LHCN-M2 (cell line): ENCODE data around the gene UBD. TPM values are rescaled to one million over a fixed set of nuclear protein-coding genes. Genes with fewer than 3 reads are reported as not detected.

Experiments
- DNase-seq: peaks from one replicate; pipeline ENCODE4 v3.0.0-alpha.2; 2012; ENCODE audit warnings: low read depth
- total RNA-seq: library from RNA; depleted of rRNA; stranded (reverse); fragments of >200 nt; gene quantifications from 2 replicates; pipeline ENCODE4 v1.2.3, GENCODE V29; 2014

The UBD gene
- total RNA-seq, 1 experiment from 2014 or later, result not detected

DNA sequence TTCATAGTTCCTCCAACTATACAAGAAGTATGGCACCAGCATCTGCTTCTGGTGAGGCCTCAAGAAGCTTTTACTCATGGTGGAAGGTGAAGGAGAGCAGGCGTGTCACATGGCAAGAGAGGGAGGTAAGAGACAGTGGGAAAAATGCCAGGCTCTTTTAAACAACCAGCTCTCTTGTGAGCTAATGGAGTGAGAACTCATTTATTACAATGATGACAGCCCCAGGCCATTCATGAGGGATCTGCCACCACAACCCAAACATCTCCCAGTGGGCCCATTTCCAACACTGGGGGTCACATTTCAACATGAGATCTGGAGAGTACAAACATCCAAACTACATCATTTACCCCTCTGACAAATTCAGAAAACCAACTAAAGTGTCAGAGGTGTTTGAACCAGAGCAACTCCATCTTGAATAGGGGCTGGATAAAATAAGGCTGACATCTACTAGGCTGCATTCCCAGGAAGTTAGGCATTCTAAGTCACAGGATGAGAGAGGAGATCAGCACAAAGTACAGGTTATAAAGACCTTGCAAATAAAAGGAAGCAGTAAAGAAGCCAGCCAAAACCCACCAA lies 2.2 kb upstream of the UBD start:
- no peak for DNase-seq

DNA sequence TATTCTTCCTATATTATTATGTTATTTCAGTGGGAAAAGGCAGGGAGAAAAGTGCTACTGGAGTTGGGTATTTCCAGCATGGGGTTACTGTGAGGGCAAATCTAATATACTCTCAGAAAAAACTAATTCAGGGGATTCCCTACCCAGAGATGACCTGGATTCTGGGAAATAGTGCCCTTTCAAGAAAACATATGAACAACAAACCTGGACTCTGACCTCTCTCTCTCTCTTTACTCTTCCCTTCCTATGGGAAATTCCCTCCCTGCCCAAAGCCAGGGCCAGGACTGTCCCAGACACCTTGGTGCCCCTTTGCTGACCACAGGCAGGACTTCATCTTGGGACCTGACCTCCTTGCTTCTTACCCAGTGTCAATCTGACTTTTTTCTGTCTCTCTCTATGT lies 1.6 kb upstream of the UBD start:
- DNase-seq, result no peak

DNA sequence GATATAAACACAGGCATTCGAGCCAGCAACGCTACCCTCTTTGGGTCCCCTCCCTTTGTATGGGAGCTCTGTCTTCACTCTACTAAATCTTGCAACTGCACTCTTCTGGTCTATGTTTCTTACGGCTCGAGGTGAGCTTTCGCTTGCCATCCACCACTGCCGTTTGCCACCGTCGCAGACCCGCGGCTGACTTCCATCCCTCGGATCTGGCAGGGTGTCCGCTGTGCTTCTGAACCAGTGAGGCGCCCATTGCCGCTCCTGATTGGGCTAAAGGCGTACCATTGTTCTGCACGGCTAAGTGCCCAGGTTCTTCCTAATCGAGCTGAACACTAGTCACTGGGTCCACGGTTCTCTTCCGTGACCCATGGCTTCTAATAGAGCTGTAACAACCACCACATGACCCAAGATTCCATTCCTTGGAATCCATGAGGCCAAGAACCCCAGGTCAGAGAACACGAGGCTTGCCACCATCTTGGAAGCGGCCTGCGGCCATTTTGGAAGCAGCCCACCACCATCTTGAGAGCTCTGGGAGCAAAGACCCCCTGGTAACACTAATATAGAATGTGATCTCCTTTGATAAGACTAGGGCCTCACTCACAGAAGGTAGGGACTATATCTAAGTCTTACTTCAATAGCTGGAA lies 973 bp downstream of the UBD start:
- DNase-seq, result no peak

DNA sequence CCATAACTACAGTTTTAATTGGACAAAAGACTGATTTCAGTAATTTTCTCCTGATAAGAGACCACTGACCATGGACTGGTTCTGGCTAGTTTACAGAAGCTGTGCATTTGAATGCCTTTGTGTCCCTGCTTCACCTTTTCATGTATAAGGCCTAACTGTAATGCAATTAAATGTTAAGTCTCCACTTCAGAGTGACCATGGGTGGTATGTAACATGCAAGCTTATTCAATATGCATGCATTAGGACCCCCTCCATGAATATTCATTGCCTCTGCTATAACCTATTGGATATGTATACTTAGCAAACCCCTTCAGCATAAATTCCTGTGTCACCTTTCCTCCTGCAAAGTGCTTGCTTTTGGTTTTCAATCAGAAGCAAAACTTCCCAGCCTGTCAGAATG lies 2.2 kb downstream of the UBD start:
- no peak for DNase-seq

DNA sequence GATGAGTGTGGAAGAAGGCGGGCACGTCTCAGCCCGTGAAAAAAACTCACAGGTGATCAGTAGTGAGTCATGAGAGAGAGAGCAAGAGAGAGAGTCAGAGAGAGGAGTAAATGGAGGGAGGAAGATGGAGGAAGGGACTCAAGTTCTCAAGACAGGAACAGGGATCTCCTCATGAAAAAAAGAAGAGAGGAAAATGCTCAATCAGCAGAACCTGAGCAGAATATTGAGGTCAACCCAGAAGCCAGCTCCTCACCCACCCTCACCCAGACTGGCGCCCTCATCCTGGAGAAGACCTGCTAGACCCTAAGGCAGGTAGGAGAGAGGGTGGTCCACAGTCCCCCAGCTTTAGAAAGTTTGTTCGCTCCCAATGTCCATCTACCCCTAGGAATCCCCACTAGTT lies 4.8 kb downstream of the UBD start:
- DNase-seq, result no peak

DNA sequence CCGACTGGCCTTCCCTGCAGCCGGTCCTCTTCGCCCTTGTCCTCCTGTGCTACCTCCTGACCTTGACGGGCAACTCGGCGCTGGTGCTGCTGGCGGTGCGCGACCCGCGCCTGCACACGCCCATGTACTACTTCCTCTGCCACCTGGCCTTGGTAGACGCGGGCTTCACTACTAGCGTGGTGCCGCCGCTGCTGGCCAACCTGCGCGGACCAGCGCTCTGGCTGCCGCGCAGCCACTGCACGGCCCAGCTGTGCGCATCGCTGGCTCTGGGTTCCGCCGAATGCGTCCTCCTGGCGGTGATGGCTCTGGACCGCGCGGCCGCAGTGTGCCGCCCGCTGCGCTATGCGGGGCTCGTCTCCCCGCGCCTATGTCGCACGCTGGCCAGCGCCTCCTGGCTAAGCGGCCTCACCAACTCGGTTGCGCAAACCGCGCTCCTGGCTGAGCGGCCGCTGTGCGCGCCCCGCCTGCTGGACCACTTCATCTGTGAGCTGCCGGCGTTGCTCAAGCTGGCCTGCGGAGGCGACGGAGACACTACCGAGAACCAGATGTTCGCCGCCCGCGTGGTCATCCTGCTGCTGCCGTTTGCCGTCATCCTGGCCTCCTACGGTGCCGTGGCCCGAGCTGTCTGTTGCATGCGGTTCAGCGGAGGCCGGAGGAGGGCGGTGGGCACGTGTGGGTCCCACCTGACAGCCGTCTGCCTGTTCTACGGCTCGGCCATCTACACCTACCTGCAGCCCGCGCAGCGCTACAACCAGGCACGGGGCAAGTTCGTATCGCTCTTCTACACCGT lies 6.1 kb downstream of the UBD start:
- no peak for DNase-seq

DNA sequence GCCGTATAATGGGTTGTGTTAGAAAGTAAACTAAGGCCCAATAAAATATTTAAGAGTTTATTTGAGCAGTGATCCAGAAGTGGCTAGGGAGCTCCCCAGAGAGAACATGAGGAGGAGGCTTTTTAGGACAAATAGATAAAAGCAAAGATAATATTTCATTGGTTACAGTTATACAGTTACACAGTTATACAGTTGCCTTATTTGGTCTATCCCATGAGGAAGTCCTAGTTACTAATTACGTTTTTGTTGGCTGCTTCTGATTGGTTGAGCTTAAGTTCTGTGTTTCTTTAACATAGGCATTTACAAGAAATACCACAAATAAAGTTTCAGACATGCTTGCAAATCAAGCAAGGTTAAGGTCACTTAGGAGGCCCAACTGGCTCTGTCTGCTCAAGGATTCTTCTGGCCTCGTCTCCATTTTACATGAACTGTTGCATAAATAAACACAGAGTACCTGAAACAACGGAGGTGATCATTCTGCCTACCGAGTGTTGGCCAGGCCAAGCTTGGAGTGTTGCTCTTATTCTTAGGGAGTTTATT lies 7.0 kb downstream of the UBD start:
- peak; percentile 64 for DNase-seq

DNA sequence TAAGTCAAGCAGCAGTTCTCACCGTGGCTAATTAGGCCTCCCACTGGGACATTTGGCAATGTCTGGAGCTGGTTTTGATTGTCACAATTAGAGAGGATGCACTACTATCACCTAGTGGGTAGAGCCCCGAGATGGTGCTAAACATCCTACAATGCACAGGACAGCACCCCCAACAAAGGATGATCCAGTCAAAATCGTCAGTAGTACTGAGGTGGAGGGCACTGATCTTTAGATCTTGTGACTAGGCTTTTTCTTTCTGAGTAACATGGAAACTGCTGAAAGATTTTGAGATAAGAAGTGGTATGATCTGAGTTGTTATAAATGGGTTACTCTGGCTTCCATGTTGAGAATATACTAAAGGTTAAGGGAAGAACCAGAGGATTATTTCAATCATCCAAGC lies 12.0 kb downstream of the UBD start:
- no peak for DNase-seq

DNA sequence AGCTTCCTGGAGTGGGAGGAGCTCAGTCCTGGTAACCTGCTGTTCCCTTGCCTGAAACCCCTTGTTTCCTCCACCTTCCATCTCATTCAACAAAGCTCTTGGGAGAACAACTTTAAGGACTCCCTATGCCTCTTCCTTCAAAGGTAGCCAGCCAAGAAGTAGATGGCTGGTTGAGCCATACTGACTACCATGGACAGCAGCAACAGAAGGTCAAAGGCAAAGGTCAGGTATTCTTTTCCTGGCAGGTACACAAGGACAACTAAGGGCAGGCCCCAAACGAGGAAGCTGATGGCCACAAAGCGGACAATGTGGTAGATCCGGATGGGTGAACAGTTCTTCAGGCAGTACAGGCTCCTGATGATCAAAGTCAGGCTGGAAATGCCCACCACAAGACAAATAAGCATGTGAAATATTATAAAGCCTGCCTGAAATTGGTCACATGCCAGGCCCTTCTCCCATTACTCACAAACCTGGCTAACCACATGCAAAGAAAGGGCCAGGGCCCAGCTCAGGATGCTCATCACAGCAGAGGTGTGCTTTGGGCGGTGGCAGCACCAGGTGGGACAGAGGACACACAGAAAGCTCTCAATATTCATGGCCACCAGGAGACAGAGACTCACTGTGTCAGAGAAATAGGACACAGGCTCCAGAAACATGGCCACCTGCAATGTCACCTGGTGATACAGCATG lies 21.7 kb downstream of the UBD start:
- DNase-seq, result no peak

DNA sequence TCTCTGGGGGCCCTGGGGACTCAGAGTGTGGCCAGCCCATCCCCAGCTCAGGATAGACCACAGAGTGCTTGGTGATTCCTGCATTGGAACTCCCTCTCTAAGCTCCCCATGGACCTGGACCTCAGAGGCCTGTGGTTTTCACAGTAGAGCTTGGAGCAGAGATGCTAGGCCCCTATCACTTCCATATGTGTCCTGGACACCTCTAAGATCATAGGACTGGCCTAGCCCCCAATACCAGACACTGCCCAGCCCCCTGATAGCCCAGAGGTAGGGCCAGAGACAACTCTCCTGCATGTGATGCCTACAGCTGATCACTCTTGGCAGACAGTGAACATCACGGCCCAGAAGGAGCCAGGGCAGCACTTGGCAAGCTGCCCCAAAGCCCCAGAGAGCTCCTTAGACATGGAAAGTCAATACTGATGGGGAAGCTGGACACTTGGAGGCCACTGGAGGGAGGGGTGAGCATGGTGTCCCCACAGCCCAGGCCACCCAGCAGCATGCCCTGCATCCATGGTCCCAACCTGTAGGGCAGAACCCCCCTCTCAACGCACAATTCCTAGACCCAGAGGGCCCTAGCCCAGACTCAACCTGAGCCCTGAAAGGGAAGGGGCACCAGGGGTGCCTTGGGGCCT lies 27.1 kb downstream of the UBD start:
- DNase-seq, result no peak

DNA sequence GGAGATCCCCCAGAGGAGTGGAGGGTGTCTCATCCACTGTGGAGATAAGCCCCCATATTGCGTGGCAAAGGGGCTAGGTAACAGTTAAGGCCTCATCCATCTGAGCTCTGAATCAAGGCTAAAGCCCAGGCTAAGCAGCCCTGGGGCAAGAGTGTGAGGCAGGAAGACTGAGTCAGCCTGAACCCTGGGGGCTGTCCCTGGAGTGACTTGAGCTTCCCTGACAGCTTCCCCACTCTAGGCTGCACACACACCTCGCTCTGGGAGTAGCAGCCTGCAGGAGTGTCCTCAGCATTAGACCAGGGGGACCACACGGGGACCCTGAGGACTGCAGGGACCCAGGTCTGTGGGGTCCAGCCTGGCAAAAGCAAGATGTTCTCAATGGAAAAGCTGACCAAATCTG lies 27.9 kb downstream of the UBD start:
- DNase-seq, result no peak

DNA sequence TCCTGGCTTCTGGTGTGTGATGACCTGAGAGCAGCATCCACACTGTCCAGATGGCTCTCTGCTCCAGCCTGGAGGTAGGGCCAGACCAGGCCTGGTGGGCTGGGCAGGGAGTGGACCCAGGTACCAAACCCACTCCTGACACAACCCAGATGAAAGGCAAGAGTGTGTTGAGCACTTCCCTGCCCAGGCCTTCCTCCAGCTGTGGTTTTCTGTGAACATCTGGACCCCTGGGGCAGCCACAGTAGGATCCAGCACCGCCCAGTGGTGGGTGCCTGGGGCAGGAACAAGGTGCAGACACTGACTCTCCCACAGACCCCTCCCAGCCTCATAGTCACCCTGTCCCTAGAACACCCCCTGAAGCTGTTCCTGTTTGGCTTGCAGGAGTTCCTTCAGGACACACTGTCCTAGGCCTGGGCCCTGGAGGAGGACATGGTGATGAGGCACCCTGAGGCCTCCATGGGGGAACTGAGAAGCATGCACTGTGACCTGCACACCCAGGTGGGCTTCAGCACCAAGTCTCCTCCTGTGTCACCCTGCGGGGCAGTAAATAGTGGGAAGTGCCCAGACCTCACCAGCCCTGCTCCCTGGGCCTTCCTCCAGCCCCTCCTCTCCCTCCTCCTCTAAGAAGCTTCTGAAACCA lies 28.7 kb downstream of the UBD start:
- no peak for DNase-seq

DNA sequence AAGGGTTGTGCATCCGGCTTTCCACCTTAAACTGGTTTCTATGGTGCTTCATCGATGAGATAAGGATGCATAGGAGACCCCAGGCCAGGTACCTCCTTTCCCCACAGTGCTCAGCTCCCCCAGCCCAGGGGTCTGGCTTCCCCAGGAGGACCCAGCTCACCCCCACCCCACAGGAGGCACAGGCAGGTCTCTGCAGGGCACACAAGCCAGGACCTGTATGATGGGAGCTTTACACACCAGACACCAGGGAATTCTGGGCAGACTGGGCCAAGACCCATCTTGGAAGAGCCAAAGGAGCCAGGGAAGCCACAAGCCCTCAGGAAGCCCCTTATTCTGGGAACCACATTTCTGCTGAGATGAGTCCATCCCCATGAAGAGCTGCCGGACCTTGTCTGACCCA lies 29.6 kb downstream of the UBD start:
- no peak for DNase-seq

DNA sequence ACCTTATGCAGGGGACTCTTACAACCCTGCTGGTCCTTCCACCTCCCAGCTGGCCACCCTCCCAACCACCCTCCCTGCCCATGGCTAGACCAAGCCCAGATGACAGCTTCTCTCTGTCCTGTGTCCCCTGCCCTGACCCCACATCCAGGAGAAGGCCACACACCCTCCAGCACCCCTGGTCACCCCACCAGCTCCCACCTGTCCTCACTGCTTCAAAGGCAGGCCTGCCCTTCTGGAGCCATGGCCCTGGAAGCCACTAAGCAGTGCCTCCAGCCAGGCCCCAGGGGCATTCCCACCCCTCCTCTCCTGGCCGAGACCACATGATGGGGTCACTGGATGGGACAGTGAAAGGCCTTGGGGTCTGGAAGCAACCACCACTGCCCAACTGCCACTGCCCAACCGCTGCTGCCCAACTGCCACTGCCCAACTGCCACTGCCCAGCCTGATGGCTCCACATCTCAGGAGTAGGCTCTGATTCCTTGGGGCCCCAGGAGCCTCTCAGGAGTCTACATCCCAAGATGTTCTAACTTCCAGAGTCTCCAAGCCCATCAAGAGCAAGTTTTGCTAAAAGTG lies 30.5 kb downstream of the UBD start:
- DNase-seq, result no peak

DNA sequence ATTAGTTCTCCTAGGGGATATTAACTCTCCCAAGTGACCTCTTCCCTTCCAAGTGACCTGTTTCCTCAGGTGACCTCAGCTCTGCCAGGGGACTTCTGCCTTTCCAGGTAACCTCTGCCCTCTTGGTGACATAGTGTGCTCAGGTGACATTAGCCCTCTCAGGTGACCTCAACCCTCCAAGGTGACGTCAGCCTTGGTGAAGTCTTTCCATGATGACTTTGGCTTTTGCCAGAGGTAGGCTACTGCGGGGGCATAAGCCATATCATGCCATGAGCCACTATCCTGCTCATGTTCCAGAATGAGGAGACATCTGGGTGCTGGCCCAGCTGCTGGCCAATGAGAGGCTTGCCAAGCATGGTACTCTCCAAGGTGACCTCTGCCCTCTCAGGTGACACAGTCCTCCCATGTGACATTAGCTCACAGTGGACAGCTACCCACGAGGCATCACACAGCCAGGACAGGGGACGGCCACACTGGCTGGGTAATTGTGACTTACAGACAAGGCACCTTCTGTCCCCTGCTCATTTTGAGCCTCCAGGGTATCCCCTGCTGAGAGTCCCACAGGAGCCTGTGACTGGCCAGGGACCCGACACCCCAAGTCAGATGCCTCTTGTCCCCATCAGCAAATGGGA lies 31.1 kb downstream of the UBD start:
- no peak for DNase-seq

DNA sequence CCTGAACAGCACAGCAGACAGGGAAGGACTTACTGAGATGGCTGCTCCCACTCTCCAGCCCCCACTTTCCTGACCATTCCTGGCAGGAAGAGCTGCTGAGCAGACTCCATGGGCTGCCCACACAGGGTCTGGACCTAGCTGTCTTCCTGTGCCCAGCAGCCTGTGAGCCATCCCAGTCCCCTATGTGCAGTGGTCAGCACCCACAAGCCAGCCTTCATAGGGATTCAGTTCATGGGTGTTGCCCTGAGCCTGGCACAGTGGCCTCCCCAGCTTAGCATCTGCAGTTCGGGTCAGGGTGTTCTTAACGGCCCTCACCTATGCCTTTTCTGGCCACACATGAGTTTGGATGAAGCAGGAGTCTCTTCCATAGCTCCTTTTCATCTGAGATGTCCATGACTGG lies 32.0 kb downstream of the UBD start:
- no peak for DNase-seq

DNA sequence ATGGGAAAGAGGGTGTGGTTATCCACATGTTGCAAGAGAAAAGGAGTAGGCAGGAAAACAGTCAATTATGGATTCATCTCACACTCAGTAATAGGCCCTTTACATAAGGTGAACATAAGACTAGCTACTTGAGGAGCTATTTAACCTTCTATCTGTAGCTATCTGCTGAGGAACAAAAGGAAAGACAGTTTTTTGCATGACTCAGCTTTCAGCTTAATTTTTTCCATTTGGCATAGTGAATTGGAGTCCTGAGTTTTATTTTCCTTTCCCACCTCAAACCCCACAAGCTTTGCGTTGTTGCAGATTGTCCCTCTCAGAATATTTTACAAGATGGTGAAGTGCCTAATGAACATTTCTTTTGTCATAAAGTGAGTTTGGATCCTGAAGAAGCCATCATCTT lies 32.4 kb downstream of the UBD start:
- DNase-seq, result no peak

DNA sequence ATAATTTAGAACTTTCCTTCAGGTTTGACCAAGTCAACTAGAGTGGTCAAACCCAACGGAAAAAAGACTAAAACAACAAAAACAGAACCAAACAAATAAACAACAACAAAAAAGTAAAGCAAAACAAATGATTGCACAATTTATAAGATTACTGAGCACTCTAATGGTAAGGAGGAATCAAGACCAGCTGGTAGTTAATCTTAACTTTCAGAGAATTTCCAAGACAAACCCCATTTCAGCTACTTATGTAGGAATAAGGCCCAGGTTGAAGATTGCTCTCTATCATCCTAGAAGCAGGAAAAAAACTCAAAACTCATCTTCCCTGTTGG lies 34.3 kb downstream of the UBD start:
- no peak for DNase-seq

DNA sequence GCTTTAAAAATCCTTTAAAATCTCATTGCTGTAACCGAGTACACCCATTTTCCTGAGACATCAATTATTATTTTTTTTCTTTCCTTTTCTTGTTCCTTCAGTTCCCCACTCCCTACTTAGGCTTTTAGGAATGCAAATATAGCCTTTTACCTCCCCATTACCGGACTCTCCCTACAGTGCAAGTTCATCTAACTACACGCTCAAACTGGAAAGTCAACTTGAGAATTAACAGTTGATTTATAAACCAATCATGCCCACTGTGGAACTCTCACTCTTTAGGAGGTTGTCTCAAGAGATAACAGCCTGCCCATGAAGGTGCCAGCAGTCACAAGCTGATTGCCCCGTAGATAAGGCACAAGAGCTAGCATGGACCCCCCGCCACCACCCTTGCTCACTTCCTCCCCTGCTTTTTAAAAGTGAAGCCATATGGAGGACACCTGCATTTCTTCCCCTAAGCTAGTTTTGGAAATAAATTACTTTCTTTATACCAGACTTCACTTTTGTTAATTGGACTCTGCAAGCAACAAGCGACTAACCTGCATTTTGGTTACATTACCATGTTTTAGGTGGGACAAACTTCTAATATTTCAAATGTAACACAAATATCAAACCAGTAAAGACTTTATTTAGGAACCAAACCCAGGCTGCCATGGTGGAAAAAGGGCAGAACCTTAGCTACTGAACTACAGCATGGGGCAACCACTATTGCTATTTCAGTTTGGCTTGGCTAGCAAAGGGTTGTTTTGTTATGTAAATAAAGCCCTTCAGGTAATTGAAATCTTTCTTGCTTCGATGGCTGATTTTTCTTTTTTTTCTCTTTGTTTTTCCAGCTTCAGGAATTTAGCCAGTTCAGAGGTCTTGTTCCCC lies 34.9 kb downstream of the UBD start:
- no peak for DNase-seq

DNA sequence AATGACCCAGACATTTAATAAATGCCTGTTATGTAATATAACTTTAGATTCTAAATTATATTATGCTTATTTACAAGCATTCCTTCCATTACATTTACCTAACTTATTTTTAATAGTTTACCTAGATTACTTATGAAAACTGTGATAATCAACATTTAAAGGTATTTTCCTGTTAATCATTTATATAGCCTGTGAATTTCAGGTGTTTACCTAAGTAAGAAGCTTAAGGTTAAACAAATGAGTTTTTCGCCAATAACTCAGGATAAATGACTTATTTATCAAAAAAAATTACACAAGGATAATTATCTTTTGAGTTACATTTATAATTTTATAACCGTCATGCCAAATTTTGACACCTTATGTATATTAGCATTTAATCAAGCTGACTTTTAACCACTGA lies 35.5 kb downstream of the UBD start:
- no peak for DNase-seq
